Stimulated activated CD8-positive, alpha-beta memory T cell treated with anti-CD3 and anti-CD28 coated beads, Interleukin-15, amount 100 ng/mL, for 1 hour (primary cell): ENCODE measurements around the gene CST4.
"Not testable (repeated sequence)": the region's sequence is repeated elsewhere in the genome, so short reads cannot be mapped to it uniquely, and the experiment has no call there.

Source experiments
- DNase-seq: peaks from one replicate; pipeline ENCODE4 v3.0.0-alpha.2; 2020; ENCODE audit warnings: low read depth

Gene CST4, protein sequence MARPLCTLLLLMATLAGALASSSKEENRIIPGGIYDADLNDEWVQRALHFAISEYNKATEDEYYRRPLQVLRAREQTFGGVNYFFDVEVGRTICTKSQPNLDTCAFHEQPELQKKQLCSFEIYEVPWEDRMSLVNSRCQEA

DNA sequence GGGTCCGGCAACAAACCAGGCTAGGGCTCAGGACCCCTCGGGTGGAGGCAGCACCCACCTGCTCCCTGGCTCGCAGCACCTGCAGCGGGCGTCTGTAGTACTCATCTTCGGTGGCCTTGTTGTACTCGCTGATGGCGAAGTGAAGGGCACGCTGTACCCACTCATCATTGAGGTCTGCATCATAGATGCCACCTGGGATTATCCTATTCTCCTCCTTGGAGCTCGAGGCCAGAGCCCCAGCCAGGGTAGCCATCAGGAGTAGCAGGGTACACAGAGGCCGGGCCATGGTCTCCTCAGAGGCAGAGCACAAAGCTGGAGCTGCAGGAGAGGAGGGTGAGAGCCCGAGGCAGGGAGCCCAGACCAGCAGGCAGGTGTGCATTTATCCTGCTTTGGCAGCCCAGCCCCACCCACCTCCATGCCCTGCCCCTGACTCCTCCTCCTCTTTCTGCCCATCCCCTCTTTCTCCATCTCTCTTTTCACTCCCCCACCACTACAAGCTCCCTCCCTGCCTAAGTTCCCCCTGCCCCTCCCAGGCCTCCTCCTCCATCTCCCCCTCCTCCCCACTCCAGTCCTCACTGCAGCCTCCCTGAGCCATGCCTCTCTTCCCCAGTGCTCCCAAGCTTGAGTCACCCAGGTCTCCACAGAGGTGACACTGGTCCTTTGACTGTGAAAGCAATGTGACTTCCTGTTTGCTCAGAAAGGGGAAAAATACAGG is at the start of gene CST4:
Gene CST4, minus strand, starts transcription at position 355 of the 715 bp plus-strand sequence. Its CDS starts 69 bp downstream, at position 286.
- DNase-seq: not testable (repeated sequence)

DNA sequence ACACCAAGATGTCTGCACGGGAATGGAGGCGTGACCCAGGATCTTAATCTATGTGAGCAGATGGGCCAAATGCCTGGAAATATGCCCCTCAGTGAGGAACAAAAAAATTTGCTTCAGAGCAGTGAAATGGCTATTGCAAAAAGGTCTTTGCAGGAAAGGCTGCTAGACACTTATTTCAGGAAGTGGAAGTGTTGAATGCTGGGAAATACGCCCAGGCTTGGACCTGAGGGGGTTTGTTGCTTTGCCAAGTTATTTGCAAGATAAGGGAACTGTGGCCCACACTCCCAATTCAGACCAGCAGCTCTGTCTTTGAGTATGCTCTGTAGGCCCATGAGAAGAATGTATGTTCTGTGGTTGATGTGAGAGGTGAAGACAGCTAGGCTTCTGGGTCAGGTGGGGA is 46.6 kb upstream of the CST4 start:
- DNase-seq: not testable (repeated sequence)

DNA sequence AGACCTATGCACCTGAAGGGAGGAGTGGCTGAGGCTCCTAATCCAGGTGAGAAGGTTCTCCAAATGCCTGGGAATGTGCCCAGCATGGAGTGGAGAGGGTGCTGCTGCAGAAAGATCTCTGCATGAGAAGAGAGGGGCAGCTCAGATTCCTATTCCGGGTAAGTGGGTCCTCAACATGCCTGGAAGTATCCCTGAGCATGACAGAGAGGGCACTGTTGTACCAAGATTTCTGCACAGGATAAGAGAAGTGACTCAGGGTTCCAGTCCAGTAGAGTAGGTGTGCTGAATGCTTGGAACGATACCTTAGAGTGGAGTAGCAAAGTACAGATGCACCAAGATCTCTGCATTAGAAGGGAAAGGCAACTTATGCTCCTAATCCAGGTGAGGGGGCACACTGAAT is 46.1 kb upstream of the CST4 start:
- not testable (repeated sequence) for DNase-seq

DNA sequence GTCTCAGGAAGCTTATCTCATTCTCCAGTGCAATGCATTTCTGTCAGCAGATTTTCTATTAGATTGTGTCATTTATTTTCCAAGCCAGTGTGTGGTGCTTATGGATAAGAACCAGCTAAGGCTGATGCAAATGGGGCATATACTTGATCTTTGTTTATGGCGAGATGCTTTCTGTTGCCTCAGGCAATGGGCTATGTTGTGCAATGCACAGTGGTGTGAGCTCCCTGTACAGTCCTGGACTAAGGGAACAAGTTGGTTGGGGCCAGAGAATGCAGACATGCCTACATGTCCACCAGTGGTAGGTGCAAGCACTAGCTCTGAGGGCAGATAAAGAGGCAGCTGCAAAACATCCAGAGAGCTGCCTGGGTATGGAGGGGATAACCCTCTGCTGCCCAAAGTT is 45.6 kb upstream of the CST4 start:
- DNase-seq: not testable (repeated sequence)

DNA sequence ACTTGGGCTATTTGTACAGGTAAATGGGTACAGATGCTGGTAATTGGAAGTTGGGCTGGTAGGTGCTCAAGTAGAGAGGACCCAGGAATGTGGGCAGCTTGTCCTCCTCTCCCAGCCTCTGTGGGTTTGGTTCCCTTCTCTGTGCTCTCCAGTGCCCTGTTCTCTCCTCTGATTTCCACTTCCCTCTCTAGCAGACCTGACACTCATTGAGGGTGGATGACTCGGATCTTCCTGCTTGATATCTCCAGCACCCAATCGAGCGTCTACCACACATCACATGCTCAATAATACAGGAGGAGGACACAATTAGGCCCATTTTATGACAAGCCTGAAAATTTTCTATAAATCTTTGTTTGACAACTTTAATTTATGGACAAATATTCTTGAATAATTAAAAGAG is 38.2 kb upstream of the CST4 start:
- DNase-seq: no peak

DNA sequence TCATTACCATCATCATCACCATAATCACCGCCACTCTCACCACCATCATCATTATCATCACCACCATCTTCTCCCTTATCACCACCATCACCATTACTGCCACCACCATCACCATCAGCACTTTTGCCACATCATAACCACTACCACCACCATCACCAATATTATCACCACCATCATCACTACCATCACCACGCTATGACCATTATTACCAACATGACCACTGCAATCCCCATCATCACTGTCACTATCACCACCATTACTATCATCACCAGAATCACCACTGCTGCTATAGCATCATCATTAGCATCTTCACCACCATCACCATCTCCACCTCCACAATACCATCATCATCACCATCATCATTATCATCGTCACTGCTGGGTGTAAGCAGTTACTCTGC is 36.3 kb upstream of the CST4 start:
- no peak for DNase-seq

DNA sequence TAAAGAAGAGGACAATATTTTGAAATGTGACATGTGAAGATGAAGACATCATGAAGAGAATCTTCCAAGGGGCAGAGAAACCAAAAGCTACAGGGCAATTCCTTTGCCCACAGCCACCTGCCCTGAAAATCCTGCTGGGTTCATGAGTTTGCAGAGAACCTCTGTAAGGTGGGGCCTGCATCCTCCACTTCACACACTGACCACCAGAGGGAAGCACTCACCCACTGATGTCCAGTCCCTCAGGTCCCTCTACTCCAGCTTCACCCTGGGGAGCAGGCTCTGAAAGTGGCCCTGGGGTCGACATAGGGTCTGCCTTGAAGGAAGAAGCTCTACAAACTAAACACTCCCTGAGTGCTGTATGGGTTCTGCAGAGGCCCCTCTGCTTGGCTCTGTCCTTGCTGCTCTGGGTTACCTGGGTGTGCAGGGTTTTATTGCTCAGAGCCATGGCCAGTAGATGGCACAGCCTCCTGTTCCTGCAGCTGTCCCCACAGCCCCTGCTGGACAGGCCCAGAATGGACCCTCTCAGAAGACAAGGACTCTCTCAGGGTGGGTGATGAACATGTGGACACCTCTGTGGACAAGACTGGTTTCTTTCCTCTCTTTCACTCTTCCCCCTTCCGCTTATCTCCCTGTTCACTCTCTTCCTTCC is 34.9 kb upstream of the CST4 start:
- not testable (repeated sequence) for DNase-seq

DNA sequence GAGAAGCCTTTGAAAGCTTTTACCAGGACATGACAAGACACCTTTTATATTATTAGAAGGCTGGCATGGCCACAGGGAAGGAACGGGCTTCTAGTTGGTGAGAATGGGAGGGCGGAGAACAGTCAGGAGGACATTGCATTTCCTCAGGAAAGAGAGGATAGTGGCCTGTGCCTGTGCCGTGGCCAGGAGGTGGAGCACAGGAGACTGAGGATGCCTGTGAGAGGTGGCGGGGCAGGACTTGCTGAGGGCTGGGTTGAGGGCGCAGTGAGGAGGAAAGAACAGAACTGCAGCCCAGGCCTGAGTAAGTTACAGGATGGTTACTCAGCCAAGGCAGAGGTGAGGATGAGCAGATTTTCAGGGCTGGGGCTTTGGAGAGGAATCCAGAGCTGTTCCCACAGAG is 34.0 kb upstream of the CST4 start:
- DNase-seq: not testable (repeated sequence)

DNA sequence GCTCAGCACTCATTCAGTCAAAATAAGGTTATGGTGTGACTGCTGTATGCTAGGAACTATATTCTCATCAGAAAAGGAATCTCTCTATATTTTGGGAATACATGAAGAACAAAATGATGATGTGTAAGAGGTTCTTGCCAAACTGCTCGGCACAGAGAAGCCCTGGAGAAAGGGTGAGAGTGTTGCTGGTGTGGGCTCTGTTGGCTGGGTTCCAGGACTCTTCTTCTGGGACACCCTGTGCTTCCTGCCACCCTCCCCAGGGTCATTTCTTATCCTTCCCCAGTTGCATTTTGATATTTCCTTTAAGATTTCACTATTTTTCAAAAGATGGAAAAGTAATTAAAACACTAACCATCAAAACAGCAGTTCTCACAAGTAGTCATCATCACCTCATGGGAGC is 33.1 kb upstream of the CST4 start:
- no peak for DNase-seq

DNA sequence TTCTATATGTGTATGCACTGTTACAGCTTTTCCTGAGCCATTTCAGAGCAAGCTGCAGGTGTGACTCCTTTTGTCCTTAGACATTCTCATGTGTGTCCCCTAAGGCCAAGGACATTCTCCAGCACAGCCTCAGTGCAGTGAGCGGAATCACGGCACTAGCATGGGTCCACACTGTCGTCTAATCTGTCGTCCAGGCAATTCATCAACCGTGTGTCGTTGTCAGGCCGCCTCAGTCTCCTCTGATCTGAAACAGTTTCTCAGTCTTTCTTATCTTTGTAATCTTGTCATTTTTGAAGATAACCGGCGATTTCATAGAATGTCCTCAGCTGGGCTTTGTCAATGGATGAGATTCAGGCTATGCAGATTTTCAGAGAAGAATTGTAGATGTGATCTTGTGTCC is 30.5 kb upstream of the CST4 start:
- not testable (repeated sequence) for DNase-seq

DNA sequence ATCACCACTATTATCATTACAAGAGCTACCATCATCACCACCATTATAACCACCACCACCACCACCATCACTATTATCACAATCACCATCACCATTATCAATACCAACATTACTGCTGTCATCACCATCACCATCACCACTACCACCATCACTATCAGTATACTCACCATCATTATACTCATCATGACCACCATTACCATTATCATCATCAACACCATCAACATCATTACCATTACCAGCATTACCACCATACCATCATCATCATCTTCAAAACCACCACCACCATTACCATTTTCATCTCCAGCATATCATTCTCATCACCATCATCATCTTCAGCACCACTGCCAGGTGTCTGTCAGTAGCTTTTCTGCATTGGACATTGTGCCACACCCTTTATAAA is 22.9 kb upstream of the CST4 start:
- not testable (repeated sequence) for DNase-seq

DNA sequence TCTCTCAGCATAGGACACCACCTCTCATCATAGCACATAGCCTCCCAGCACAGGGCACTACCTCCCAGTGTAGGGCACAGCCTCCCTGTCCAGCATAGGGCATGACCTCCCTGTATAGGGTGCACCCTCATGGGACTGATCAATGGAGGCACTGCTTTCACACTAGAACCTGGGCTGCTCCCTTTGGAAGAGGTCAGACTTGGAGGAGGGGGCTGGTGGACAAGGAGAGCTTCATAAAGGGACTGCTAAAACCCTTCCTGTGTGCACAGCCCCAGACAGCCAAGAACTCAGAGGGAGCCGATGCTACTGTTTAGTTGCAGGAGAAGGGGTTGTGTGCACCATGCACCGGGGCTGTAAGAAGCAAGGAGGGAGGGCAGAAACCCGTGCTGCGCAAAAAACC is 21.9 kb upstream of the CST4 start:
- no peak for DNase-seq

DNA sequence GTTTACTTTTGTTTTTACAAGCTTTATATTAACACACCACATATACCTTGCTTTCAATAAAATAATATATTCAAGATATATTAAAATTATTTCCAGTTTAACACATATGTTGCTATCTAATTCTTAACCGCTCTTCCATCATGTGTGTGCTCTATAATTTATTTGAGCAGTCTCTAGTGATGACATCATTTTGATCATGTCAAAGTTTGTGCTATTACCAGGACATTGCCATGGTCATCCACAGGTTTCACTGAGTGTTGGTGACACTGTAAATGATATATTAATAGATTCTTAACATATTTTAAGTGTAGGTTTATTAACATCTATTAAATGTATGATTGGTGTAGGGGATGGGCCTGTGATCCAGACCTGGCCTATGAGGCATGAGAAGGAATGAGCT is 17.1 kb upstream of the CST4 start:
- DNase-seq: no peak

DNA sequence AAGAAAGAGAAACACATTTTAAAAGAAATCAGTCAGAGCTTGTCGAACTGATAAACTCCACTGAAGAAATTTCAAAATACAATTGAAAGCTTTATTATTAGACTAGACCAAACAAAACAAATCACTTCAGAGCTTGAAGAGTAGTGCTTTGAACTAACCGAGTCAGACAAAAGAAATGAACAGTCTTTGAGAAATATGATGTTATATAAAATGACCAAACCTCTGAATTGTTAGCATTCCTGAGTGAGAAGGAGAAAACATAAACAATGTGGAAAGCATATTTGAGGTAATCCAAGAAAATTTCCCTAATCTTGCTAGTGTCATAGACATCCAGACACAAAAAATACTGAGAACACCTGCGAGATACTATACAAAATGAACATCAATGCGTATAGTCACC is 13.2 kb upstream of the CST4 start:
- no peak for DNase-seq

DNA sequence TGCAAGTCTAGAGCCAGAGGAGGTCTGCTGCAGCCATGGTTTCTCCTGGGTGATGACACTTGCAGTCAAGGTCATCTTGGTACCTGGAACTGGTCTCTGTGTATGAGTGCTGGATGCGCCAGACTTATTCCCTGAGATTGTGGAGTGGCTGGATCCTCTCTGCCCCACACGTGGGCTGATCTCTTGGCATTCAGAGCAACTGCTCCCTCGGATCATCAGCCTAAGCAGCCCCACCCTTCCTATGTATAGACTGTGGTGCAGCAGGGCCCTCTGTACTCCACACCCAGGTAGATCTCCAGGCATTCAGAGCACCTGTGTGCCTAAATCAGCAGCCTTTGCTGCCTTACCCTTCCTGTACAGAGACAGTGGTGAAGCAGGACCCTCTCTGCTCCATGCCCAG is 12.1 kb upstream of the CST4 start:
- no peak for DNase-seq

DNA sequence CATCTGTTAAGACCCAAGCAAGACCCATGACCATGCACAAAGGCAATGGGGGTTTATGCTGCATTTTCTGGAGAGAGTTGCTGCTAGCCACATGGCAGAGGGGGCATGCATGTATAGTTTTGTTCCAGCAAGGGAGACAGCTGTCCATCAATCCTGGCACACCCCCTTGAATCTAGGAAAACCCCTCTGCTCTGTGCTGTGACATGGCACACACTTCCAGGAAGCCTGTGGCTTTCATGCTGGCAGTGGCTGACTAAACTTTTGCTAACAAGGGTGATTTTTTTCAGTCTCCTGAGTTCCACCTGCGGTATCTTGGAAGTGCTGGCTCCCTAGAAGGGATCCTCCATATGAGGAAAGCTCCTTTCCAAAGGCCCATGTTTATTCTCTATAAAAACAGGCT is 9.1 kb upstream of the CST4 start:
- no peak for DNase-seq

DNA sequence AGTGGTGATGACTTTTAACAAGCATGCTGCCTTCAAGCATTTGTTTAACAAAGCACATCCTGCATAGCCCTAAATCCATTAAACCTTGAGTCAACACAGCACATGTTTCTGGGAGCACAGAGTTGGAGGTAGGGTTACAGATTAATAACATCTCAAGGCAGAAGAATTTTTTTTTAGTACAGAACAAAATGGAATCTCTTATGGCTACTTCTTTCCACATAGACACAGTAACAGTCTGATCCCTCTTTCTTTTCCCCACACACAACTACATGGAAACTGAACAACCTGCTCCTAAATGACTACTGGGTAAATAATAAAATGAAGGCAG is 6.2 kb upstream of the CST4 start:
- DNase-seq: not testable (repeated sequence)

DNA sequence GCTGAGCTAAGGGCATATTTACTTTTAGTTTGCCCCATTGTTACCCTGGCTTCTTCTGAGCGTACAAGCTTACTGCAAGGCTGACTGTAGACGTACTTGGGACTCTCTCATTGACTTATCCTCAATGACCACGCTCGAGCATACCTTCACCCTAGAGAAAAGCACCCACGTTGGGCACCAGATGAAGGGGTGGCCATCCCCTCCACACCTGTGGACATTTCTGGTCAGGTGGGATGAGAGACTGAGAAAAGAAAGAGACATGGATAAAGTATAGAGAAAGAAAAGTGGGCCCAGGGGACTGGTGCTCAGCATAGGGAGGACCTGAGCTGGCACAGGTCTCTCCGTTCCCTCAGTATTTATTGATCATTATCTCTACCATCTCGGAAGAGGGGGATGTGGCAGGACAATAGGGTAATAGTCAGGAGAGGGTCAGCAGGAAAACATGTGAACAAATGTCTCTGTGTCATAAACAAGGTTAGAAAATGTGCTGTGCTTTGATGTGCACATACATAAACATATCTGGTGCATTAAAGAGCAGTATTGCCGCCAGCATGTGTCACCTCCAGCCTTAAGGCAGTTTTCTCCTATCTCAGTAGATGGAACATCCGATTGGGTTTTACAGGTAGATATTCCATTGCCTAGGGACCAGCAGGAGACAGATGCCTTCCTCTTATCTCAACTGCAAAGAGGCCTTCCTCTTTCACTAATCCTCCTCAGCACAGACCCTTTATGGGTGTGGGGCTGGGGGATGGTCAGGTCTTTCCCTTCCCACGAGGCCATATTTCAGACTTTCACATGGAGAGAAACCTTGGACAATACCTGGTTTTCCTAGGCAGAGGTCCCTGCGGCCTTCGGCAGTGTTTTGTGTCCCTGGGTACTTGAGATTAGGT is 5.6 kb upstream of the CST4 start:
- DNase-seq: not testable (repeated sequence)

DNA sequence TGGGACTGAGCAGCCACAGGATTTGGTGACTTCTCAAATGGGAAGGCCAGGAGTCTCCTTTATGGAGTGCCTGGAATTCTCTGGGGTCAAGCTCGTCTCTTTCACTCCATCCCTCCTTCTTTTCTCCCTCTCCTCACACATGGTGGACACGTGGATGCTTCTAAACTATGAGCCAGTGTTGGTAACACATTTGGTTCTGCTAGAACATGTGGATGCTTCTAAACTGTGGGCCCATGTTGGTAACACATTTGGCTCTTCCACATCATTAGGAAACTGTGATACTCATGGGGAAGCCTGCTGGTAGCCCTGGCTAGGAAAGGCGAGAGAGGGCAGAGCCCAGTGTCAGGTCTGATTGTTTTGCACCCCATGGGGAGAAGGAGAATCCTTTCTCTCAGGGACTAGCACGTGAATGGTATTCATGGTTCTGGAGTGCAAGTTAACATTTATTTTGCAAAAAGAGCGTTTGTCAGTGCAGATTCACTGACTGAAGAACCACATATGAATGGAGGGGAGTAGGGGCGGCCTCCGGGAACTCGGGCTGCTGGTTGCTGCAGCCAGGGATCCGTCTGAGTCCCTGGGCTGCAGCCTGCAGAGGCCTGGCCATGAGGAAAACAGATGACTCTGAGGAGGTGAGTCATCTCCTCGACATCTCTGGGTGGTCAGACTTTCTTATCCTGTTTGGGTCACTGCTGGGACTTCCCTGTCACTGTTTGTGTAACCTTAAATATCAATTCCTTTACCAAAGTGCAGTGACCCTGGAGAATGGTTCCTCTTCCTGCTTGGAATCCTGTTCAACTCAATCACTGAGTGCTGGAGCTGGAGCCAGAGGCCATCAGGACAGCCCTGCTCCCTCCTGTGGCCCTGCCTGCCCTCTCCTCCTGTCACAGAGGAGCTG is 4.1 kb upstream of the CST4 start:
- not testable (repeated sequence) for DNase-seq

DNA sequence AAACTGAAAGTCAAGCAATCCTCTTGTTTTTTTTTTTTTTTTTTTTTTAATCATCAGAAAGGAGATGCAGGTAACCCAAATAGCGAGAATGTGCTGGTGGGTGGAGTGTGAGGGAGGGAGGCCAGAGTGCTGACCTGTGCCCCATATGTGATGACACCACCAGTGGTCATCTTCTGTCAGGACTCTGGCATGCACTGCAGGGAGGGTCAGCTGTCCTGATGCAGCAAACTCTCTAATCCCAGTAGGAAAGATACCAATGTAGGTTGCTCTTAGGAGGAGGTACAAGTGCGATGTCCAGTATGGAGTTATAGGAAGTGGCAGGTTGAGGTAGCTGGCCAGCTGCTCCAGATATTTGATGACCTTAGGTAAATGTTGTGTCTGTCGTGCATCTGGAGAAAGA is 2.8 kb upstream of the CST4 start:
- no peak for DNase-seq

DNA sequence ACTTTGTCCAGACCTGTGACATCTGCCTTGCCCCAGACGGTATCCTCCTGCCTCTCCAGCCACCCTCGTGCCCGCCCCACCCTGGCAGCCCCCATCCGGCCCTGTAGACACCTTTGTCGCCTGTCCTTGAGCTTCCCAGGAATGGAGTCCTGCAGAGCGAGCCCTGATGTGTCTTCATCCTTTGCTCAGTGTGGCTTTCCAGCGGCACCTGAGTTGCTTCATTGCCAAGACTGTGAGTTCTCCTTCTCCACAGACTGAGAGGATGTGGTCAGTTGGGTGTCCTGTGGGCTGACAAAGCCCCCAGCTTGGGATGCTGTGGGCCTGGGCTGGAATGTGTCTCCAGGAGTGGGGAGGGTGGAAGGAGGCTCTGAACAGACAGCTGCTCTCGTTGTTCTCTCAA is 1.7 kb upstream of the CST4 start:
- DNase-seq: no peak

DNA sequence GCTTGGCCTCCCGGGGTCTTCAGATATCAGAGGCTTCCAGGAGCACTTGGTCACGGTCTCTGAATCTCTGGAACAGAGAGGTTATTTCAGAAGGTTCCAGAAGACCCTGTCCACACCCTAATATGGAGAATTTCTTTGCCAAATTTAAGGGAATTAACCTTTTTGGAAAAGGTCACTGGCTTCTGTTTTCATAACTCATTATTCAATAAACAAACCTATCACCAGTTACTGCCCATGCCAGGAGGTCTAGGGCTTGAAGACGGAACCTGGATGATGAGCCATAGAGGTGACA is 507 bp upstream of the CST4 start:
- no peak for DNase-seq
